Measurements from ENCODE around the gene TMEM125.

Gene TMEM125

DNA sequence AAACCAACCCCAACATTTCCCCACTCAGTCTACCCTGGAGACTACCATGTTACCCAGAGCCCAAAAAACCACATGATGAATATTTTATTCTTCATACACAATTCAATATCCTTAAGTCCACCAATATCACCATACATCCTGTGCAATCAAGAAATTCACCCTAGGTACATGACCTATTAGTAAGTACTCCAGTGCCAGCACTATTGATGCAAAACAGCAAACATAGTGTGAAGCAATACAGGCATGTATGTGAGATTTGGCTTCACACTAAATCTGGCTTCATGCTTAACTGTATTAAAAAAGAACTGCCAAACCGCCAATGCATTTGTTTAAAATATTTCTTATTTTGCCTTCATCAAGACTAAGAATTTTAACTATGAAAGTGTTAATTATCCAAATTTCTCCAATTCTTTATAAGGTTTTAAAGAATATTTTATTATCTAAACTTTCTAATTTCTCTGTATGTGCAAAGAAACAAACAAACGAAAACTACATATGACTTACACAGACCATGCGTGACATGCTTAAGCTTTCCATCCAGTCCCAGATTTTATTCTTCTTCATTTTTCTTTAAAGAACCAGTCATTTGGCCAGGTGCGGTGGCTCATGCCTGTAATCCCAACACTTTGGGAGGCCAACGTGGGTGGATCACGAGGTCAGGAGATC is 22.4 kb upstream of the TMEM125 start:
- ATAC-seq = no peak

DNA sequence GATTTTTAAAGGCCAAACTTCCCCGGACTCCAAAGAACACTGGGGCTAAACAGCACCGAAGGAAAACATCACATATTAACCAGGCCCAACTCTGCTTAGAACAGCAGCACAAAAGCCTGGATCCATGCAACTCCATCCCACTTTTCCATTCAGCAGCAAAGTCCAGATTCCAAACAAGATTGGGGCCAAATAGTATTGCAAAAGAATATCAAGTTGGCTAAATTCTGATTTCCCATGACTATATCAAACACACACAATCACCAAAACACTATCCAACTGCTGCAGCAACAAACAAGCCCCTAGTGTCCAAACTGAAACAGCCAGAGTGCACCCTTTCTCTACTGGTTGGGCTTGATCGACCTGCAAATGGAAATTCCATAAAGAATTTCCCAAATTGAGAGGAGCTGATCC is 19.4 kb upstream of the TMEM125 start:
- ATAC-seq = no peak

DNA sequence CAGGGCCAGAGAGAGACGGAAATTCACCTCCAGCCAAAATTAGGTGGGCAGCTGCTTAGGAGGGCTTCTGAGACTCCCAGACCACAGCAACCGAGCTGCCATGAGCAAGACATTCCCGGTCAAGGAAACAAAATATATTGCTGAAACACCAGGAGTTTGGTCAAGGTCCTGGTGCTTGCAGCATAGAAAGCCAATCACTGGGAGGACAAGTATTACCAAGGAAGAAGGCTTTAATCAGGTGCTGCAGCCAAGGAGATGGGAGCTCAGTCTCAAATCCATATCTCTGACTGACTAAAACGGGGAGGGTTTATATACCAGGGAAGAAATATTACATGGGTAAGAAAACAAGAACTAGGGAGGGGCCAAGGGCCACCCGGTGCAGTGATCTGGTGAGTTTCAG is 18.8 kb upstream of the TMEM125 start:
- ATAC-seq = no peak

DNA sequence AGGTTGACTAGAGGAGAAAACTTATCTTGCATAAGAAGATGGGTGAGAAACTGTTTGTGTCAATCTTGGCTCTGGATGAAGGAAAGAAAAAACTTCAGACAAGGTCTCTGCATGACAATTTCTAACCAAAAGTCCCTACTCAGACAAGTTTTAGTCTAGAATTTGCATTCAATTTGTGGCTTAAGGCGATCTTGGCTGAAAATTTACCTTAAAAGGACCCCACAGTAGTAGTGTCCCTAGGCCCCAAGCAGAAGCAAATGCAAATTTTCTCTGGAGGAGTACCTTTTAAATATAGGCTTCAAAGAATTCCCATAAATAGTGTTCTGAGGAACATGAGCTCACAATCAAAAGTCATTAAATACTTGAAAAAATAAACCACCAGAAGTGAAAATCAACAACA is 17.6 kb upstream of the TMEM125 start:
- ATAC-seq = no peak

DNA sequence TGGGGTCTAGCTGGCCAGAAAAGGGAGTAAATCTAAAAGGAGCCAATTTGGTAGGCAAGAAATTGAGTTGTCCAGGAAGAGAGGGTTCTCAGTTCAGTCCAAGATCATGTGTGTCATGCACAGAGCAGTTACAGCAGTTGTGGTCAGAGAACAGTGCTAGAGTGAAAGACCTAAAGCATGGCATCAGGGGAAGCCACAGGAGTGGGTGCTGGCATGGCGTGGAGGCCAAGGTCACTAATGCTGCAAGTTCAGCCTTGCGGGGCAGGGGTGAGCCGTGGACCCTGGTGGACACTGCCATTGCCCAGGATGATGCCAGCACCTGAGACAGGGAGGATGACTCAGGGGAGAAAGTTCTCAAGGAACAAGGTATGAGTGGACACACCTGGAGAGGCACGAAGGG is 16.6 kb upstream of the TMEM125 start:
- ATAC-seq = no peak

DNA sequence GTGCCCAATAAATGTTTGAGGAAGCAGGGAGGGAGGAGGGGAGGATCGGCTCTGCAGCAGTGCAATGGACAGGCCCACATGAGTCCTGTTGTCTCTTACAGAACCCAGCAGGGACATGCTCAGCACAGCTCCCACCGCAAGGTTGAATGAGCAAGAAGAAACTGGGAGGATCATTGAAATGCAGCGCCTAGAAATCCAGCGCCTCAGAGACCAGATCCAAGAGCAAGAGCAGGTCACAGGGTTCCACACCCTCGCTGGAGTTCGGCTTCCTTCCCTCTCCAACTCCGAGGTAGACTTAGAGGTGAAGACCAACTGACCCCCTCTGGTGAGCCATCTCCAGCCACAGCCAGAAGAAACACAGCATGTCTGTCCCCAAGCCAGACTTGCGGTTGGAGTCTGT is 15.9 kb upstream of the TMEM125 start:
- ATAC-seq = no peak

DNA sequence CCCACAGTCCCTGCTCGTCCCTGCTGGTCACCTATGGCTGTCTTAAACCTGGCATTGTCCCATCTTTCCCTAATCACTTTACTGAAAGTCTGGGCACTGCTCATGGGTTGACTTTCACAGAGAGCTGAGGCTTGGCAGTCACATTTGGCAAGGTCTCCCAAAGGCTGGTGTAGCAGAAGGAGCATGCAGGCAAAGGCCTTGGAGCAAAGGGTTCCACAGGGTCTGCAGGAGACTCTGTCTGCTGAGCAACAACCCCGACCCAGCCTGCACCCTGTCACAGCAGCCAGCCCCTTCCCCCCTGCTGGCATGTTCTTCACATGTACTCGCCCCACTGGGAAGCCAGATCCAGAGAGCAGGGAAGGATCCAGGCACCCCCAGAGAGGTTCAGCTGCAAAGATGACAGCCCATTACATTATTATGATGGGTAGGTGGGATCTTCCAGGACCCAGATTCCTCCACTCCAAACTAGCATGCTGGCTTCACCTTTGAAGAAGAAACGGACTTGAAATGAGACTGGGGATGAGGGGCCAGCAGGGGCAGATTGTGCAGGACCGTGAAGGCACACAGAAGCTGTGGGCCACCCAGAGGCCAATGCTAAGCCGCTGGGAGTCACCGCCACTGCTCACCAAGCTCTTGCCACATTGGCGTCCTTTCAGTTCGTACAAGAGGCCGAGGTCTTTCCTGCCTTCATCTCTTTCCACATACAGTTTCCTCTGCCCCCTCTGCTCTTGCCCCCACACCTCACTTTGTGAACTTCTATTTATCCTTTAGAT is 14.2 kb upstream of the TMEM125 start:
- no peak for ATAC-seq

DNA sequence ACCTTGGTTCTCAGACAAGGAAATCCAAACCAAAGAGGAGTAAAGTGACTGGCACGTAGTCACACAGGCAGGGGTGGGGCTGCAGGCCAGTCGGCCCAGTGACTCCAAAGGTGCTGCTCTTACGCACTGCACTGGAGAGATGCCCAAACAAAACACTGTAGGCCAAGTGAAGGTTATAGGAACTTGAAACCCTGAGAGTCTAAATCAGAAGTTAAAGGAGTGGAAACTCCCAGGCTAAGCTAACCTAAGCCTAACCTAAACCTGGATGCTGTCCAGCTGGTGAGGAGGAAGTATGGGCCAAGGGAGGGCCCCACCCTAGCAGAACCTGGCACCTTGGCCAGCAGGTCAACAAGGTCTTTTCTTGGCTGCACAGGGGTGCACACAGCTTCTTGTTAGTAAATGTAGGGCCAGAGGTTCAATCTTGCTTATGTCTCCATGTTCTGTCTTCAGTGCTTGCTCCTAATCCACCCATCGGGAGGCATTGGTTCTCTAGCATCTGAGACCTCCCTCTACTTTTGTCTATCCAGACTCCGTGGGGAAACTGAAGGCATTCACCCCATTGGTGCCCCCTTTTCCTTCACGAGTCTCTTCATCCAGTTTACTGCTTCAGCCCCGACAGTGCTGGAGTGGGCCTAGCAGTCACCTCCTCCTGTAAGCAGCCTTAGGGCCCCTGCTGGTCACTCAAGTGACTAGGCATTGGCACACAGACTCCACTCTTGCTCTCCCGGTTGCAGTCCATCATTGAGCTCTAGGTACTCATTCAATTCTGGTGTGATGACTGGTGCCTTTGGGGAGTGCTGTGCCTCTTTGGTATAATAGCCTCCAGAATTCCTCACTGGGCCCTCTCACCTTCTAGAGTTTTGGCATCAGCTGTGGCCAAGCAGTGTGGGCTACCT is 12.9 kb upstream of the TMEM125 start:
- ATAC-seq = no peak

DNA sequence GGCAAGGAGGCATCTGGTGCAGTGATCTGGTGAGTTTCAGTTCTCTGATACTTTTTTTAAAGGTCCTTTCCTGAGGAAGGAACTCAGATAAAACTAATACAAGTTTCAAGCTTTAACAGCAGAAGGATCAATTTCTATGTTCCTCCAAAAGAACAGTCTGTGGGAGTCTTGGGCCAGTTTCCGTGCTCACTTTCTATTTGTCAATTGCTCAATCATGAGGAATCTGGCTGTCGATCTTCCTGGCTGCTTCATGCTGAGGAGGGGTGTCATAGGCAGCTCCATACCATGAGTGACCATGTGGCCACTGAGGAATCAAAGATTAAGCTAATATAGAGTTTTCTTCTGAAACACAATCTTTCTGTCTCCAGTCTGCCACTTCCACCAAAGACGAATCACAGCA is 11.4 kb upstream of the TMEM125 start:
- ATAC-seq = no peak

DNA sequence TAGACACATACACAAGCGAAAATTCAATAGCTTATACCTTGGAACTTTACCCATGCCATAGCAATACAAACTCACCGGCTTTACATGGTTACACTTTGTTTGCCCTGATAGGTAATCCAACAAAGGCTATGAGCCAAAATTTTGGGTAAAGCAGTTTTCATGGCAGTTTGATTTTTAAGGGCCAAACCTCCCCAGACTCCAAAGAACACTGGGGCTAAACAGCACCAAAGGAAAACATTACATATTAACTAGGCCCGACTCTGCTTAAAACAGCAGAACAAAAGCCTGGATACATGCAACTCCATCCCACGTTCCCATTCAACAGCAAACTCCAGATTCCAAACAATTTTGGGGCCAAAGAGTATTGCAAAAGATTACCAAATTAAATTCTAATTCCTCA is 4.4 kb upstream of the TMEM125 start:
- no peak for ATAC-seq

DNA sequence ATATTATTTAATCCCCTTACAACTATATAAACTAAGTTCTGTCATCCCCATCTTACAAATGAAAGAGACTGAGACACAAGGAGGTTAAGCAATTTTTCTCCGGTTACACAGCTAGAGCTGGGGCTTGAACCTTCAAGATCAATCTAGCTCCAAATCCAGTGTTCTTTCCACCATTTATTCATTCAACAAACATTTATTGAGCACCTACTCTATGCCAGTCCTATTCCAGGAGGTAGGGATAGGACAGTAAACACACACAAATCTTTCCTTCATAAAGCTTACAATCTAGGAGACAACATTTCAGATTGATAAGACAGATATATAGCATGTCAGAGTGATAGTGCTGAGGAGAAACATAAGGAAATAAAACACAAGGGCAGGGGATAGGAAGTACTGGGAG is 2.9 kb upstream of the TMEM125 start:
- no peak for ATAC-seq

DNA sequence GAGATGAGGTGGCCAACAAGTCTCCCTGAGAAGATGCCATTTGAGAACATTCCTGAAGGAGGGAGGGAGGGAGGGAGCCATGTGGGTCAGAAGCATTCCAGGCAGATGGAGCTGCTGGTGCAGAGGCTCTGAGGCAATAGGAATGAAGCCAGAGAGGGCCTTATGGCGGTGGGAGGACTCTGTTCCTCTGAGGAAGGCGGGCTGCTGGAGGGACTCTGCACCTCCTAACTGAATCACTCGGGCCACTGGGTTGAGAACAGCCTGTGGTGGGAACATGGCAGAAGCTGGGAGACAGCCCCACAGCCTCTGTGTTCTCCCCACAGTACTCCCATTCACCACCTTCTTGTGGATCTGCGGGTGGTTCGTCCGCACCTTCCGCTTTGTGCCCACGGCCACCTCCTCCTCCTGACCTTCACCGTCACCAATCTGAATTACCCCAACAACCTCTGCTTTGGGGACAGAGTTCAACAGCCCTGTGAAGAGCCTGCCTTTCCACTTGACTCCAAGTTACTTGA is 2.4 kb upstream of the TMEM125 start:
- ATAC-seq = no peak

DNA sequence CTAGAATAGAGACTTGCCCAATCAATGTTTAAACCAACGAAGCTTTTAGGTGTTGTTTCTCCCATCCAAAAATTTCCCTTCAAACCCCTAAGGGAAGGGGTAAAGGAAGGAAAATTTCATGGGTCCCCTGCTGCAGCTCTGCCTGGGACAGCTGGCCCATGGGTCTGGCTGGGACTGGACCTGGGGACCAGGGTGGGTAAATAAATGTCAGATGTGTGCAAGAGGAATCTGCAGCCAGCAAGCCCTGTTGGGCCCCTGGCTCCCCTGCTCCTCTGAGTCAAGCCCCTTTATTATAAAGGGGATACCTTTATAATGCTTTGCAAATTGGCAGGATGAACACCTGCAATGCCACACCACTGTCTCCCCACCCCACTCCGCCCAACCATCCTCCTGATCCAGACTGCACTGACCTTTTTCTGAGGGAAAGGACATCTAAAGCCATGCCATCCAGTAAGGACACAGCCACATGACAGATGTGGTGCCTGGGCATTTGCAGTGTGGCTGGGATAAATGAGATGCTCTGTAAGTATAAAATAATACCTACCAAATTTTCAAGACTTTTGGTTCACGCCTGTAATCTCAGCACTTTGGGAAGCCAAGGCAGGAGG is 1.9 kb upstream of the TMEM125 start:
- ATAC-seq = no peak

DNA sequence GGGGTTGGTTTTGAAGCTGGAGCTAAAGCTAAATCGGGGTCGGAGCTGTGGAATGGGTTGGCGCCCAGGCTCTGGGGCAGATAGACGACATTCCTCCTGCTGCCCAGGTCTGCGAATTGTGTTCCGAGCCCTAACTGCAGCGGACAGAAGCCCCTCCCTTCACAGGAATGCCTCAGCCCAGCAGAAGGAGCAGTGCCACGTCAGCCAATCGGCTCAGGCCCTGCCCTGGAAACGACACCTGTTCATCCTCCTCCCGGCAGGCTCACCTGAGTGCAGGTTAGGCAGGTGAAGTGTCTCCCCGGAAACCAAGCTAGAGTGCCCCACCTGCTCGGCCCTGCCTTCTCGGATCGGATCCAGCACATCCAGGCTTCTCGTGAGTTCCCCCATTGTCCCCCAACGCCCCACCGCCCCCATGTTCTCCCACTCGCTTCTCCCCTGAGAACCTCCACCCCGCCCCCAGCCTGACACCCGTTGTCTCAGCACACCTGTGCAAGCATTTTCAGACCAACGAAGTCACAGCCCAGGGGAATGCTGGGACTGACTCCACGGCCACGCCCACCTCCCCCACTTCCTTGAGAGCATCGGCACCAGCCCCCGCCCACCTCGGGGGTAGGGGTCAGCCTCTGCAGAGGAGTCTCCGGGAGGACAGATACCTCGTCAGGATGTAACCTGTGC is 775 bp downstream of the TMEM125 start:
- peak in 1 of 2 donors; percentile 26 for ATAC-seq

DNA sequence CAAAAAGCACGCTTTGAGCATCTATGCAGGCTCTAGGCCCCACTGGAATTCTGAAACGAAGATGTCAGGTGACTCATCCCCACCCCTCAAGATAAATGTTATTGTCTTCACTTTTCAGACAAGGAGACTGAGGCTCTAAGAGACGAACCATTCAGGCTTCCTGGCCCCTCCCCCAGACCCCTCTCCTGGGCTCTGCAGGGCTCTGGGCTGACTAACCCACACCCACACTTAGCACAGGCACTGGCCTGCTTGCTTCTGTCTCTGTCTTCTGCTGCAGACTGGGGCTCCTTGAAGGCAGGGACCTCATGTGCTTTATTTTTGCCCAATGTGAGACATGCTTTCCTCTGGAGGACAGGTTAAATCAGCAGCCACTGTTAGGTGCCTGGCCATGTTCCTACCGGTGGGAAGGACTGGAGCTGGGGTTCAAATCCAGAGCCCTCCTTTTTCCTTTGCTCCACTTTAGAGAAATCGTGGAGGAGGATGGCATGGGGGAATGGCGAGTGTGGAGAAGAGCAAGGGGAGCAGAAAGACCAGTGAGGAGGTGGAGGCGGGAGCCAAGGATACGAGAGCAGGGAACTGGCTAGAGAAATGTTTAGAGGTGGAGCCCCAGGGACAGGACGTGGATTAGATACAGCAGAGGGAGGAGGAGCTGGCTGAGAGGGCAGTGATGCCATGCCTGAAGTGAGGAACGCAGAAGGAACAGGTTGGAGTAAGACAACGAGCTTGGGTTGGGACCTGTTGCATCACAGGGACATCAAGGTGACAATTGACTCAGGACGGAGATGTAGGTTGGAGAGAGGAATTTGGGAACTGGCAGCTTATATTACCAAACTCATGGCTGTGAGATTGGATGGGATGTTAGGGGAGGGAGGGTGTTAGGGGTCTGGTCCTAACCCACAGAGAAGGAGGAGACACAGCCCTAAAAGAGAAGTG is 1.7 kb downstream of the TMEM125 start:
- no peak for ATAC-seq

DNA sequence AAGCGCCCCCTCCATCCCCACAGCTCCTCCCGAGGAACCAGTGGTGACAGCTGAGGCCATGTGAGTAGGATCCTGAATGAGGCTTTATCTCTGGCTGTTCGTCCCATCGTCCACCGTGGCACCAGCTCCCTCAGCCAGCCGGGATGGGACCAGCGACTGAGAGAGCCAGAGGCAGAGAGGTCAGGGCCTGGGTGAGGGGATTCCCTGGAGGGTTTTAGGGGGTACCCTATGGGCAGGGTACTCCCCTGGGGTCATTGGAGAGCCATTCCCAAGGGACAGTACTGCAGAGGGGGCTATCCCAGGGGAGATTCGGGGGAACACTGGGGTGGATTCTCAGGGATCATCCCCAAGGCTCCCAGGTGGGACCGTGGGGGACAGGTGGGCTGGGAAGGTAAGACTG is 2.4 kb downstream of the TMEM125 start:
- no peak for ATAC-seq

DNA sequence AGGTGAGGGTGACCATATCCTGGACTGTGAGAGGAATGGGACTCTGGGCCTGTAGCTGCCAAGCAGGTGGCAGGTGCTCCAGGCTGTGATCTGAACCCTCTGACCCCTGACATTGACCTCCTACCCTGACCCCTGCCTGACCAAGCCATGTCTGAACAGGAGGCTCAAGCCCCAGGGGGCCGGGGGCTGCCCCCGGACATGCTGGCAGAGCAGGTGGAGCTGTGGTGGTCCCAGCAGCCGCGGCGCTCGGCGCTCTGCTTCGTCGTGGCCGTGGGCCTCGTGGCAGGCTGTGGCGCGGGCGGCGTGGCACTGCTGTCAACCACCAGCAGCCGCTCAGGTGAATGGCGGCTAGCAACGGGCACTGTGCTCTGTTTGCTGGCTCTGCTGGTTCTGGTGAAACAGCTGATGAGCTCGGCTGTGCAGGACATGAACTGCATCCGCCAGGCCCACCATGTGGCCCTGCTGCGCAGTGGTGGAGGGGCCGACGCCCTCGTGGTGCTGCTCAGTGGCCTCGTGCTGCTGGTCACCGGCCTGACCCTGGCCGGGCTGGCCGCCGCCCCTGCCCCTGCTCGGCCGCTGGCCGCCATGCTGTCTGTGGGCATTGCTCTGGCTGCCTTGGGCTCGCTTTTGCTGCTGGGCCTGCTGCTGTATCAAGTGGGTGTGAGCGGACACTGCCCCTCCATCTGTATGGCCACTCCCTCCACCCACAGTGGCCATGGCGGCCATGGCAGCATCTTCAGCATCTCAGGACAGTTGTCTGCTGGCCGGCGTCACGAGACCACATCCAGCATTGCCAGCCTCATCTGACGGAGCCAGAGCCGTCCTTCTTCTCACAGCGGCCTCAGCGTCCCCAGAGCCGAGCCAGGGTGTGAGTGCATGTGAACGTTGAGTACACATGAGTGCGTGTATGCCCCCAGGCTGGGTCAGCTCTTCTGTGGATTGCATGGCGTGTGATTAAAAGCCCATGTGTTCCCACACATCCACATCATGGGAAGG is 3.1 kb downstream of the TMEM125 start:
- no peak for ATAC-seq

DNA sequence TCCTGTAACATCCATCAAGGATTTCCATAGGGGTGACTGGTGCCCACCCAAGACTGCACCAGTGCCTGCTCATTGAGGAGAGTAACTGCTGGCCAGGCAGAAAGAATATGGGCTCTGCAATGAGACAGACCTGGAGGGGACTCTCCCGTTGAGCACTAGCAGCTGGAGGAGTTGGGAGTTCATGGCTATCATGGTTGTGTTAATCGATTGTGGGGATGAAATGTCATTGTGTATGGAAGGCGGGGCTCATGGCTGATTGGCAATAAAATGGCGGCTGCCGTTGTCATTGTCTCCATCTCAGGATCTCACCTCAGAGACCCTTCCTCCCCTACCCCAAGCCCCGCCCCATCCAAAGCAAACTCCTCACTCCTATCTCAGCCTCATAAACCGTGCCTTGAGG is 3.9 kb downstream of the TMEM125 start:
- no peak for ATAC-seq

DNA sequence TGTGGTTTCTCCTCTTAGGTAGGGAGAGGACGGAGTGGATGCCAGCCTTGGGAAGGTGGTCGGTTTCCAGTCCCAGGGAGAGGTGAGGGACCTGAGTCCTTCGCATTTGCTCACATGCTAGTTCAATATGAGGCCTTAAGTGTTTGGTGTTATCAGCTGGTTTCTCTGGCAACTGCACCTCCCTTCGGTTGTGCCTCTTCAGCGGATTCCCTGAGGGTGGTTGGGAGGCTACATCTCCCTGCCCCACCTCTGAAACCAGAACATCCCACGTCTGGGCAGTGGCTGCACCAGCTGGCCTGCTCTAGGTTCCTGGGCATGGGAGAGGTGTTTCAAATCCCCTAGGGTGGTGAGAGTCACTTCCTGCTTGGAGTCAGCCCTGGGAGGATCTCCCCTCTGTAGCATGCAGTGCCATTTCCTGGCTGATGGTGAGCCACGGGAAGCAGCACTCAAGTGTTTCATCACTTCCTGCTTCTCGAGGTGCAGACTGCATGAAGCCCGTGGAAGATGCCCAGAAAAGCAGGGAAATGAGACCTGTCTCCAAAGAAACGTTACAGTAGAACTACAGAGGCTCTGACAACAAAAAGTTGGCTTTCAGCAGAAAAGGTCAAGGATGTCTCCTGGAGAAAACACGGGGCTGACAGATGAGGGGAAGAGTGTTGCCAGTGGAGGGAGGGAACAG is 4.5 kb downstream of the TMEM125 start:
- ATAC-seq = peak; percentile 78 to 82
